Activated CD4-positive, CD25-positive, alpha-beta regulatory T cell treated with anti-CD3 and anti-CD28 coated beads, Interleukin-2, amount 50 U/mL, for 72 hours (primary cell): ENCODE data around the gene SLC13A4.
"Not testable (repeated sequence)": the region's sequence is repeated elsewhere in the genome, so short reads cannot be mapped to it uniquely, and the experiment has no call there.

Experiments used
- DNase-seq: peaks from one replicate; pipeline ENCODE4 v3.0.0; 2021

SLC13A4 gene

GRCh38 chr7:135658564-135658963 lies 69.4 kb downstream of the SLC13A4 start:
- no peak for DNase-seq

GRCh38 chr7:135653340-135654080 lies 74.5 kb downstream of the SLC13A4 start:
- DNase-seq, result no peak

- DNase-seq, result no peak
Observed at GRCh38 chr7:135650831-135651573, 77.0 kb downstream of the SLC13A4 start.

- no peak for DNase-seq
Observed at GRCh38 chr7:135648235-135648634, 79.8 kb downstream of the SLC13A4 start.

GRCh38 chr7:135647755-135648154 lies 80.2 kb downstream of the SLC13A4 start:
- no peak for DNase-seq

GRCh38 chr7:135645296-135645904 lies 82.6 kb downstream of the SLC13A4 start:
- DNase-seq, result no peak

GRCh38 chr7:135644729-135645128 lies 83.3 kb downstream of the SLC13A4 start:
- no peak for DNase-seq

GRCh38 chr7:135644154-135644553 lies 83.8 kb downstream of the SLC13A4 start:
- DNase-seq, result no peak

GRCh38 chr7:135639690-135640089 lies 88.3 kb downstream of the SLC13A4 start:
- not testable (repeated sequence) for DNase-seq

- DNase-seq, result no peak
Observed at GRCh38 chr7:135634191-135634878, 93.7 kb downstream of the SLC13A4 start.
